Esophagus muscularis mucosa (tissue), 4 donors: ENCODE data around the gene KLK2. TPM values are rescaled to one million over a fixed set of nuclear protein-coding genes. Genes with fewer than 3 reads are reported as not detected.

Source experiments
- DNase-seq: peaks from one replicate; pipeline ENCODE4 v3.0.0-alpha.2; 2017; ENCODE audit errors: extremely low spot score
- H3K27ac ChIP-seq, 4 donors: fragments of 200-600 bp; sonication (generic); replicated peaks in 1 of 4; 1 replicate in 3 of 4; 2 replicates in 1 of 4; pipeline ENCODE4 v1.5.1; 2016 to 2019; ENCODE audit warnings: mild to moderate bottlenecking in 1 of 4
- H3K27me3 ChIP-seq, 4 donors: fragments of 200-600 bp; sonication (generic); one replicate each; pipeline versions ENCODE4 v1.5.1 to v1.6.0; 2016 to 2019
- H3K36me3 ChIP-seq, 4 donors: fragments of 200-600 bp; sonication (generic); one replicate each; pipeline ENCODE4 v1.5.1; 2016 to 2019
- H3K4me1 ChIP-seq, 4 donors: fragments of 200-600 bp; sonication (generic); one replicate each; pipeline ENCODE4 v1.5.1; 2016 to 2019
- H3K4me3 ChIP-seq, 4 donors: fragments of 200-600 bp; sonication (generic); 1 replicate in 2 of 4; 2 replicates in 2 of 4; pipeline ENCODE4 v1.5.1; 2016 to 2019; ENCODE audit warnings: mild to moderate bottlenecking in 4 of 4, moderate library complexity in 1 of 4
- H3K9me3 ChIP-seq, 4 donors: fragments of 200-600 bp; sonication (generic); 1 replicate in 3 of 4; 2 replicates in 1 of 4; pipeline ENCODE4 v1.5.1; 2016 to 2019
- CTCF ChIP-seq, 3 experiments: fragments of 200-600 bp in 2 of 3; fragments of 450-650 bp in 1 of 3; sonication (generic) in 2 of 3; IDR thresholded peaks; one replicate each; pipeline ENCODE4 v1.5.1; 2017 to 2019; ENCODE audit warnings: antibody characterized with exemption in 3 of 3, mild to moderate bottlenecking in 2 of 3, moderate library complexity in 1 of 3
- EP300 ChIP-seq: sonication (generic); formaldehyde crosslinking; IDR thresholded peaks from one replicate; pipeline ENCODE4 v1.6.1; 2017; ENCODE audit warnings: antibody characterized with exemption
- POLR2A ChIP-seq: fragments of 450-650 bp; IDR thresholded peaks from one replicate; pipeline ENCODE4 v1.6.1; 2017; ENCODE audit warnings: antibody characterized with exemption, moderate library complexity, mild to moderate bottlenecking, low read depth
- POLR2AphosphoS5 ChIP-seq, 2 donors: sonication (generic); formaldehyde crosslinking; IDR thresholded peaks; one replicate each; pipeline ENCODE4 v1.6.1; 2017; ENCODE audit warnings: antibody characterized with exemption in 2 of 2
- WGBS: methylation state at CpG from one replicate; pipeline ENCODE4 v1.1.5; 2018; 5-methylcytosine and 5-hydroxymethylcytosine counted together
- intact Hi-C: fragments of 100-400 bp; cut with DNase I; formaldehyde crosslinking; loops from one replicate; pipeline ENCODE4 v1.15.1; 2023
- total RNA-seq, 4 donors: library from RNA; depleted of rRNA; stranded (reverse); fragments of >200 nt; gene quantifications; one replicate each; pipeline versions ENCODE4 v1.1.0 to v1.2.1, GENCODE V29; 2016

The KLK2 gene
- not detected for total RNA-seq

- Histone ChIP-seq H3K9me3 (no peaks in the 10 kb centered on the region), H3K4me3 (no peak within 1 kb of the TSS), H3K27me3 (peaks cover 0 to 92% (median 0%) of the 10 kb centered on the region in 4 donors), H3K36me3 (no peaks in the 10 kb centered on the region), H3K4me1 (no peaks in the 10 kb centered on the region), H3K27ac (no peak within 1 kb of the TSS)
- intact Hi-C loops = no loop called here
- DNase-seq = no peak
- no peak for TF ChIP-seq CTCF (IDR thresholded peaks at IDR 0.05)
- TF ChIP-seq EP300 = no peak
- no peak for TF ChIP-seq POLR2AphosphoS5 (IDR thresholded peaks at IDR 0.05)
- TF ChIP-seq POLR2A = no peak
- 83% methylated on average over 3 of the region's 3 CpGs for WGBS
Measured at GRCh38 chr19:50873056-50873455, at the start of gene KLK2. TSS of gene KLK2 (plus strand) at chr19:50873439. CDS start at chr19:50873474, 35 bp downstream.

- DNase-seq = no peak
- WGBS = 79% methylated on average over 43 of the region's 43 CpGs
- H3K4me3 ChIP-seq = no peak overlapping the region
- H3K4me1 ChIP-seq = no peaks in the 10 kb centered on the region
- TF ChIP-seq POLR2A (no peak), CTCF (IDR thresholded peaks at IDR 0.05) (no peak), EP300 (no peak), POLR2AphosphoS5 (IDR thresholded peaks at IDR 0.05) (no peak)
- no peaks in the 10 kb centered on the region for H3K36me3 ChIP-seq
- no peaks in the 10 kb centered on the region for H3K9me3 ChIP-seq
- intact Hi-C loops = no loop called here
- H3K27me3 ChIP-seq = peaks cover 0 to 74% (median 5%) of the 10 kb centered on the region in 4 donors
- no peak overlapping the region for H3K27ac ChIP-seq
Measured at GRCh38 chr19:50826492-50827240, 46.6 kb upstream of the KLK2 start.

GRCh38 chr19:50827476-50827875, 45.8 kb upstream of the KLK2 start:
- WGBS = 79% methylated on average over 14 of the region's 14 CpGs
- H3K27me3 ChIP-seq = peaks cover 0 to 70% (median 3%) of the 10 kb centered on the region in 4 donors
- H3K9me3 ChIP-seq = no peaks in the 10 kb centered on the region
- no peak for TF ChIP-seq EP300
- no peak for TF ChIP-seq CTCF (IDR thresholded peaks at IDR 0.05)
- TF ChIP-seq POLR2AphosphoS5 (IDR thresholded peaks at IDR 0.05) = no peak
- TF ChIP-seq POLR2A = no peak
- no peaks in the 10 kb centered on the region for H3K36me3 ChIP-seq
- no peak overlapping the region for H3K4me3 ChIP-seq
- DNase-seq = no peak
- H3K27ac ChIP-seq = no peak overlapping the region
- intact Hi-C loops = no loop called here
- no peaks in the 10 kb centered on the region for H3K4me1 ChIP-seq

- no peak for DNase-seq
- no peak for TF ChIP-seq CTCF (IDR thresholded peaks at IDR 0.05)
- TF ChIP-seq POLR2AphosphoS5 (IDR thresholded peaks at IDR 0.05) = no peak
- TF ChIP-seq EP300 = no peak
- TF ChIP-seq POLR2A = no peak
- intact Hi-C loops = no loop called here
- peaks cover 0 to 66% (median 6%) of the 10 kb centered on the region in 4 donors for H3K27me3 ChIP-seq
- H3K9me3 ChIP-seq = no peaks in the 10 kb centered on the region
- no peaks in the 10 kb centered on the region for H3K4me1 ChIP-seq
- WGBS = 65% methylated on average over 5 of the region's 5 CpGs
- H3K36me3 ChIP-seq = no peaks in the 10 kb centered on the region
- H3K4me3 ChIP-seq = no peak overlapping the region
- H3K27ac ChIP-seq = no peak overlapping the region
Measured at GRCh38 chr19:50829801-50830200, 43.4 kb upstream of the KLK2 start.
